Activated CD4-positive, alpha-beta T cell treated with anti-CD3 and anti-CD28 coated beads, Interleukin-2, Interleukin-4, amounts not matched to agents 100 ng/mL and 50 ng/mL, durations not matched to agents 16 hours and 8 hours (primary cell): ENCODE results near the gene ZNF219.
A peak's percentile ranks its signal among the peaks of the same experiment; 100 is the strongest.

Experiments
- DNase-seq: peaks from one replicate; pipeline ENCODE4 v3.0.0-alpha.2; 2020; ENCODE audit warnings: low spot score

The ZNF219 gene

GRCh38 chr14:21102521-21103410 is 4.3 kb upstream of the ZNF219 start:
- DNase-seq: no peak

GRCh38 chr14:21101802-21102413 is 3.5 kb upstream of the ZNF219 start:
- no peak for DNase-seq

GRCh38 chr14:21100931-21101330 is 2.5 kb upstream of the ZNF219 start, which contains the start of gene TMEM253:
Gene TMEM253 (plus strand): TSS chr14:21101066. CDS start chr14:21101344, 278 bp downstream.
- no peak for DNase-seq

- no peak for DNase-seq
Observed at GRCh38 chr14:21099596-21099985, 1.1 kb upstream of the ZNF219 start.

GRCh38 chr14:21098892-21099595 is 589 bp upstream of the ZNF219 start:
- DNase-seq: no peak

GRCh38 chr14:21097636-21098075 is 799 bp downstream of the ZNF219 start:
- no peak for DNase-seq

GRCh38 chr14:21096978-21097635 is 1.3 kb downstream of the ZNF219 start:
- DNase-seq: no peak

- DNase-seq: no peak
Observed at GRCh38 chr14:21096438-21096837, 2.0 kb downstream of the ZNF219 start.

- no peak for DNase-seq
Observed at GRCh38 chr14:21095430-21096205, 2.8 kb downstream of the ZNF219 start.

GRCh38 chr14:21093769-21094681 is 4.4 kb downstream of the ZNF219 start:
- no peak for DNase-seq

GRCh38 chr14:21093018-21093417 is 5.4 kb downstream of the ZNF219 start:
- no peak for DNase-seq

GRCh38 chr14:21092273-21093011 is 6.0 kb downstream of the ZNF219 start:
- peak; percentile 92 for DNase-seq

- no peak for DNase-seq
Observed at GRCh38 chr14:21091821-21092272, 6.6 kb downstream of the ZNF219 start.

GRCh38 chr14:21090940-21091663 is 7.4 kb downstream of the ZNF219 start:
- DNase-seq: no peak

- DNase-seq: no peak
Observed at GRCh38 chr14:21090194-21090939, 8.1 kb downstream of the ZNF219 start.

GRCh38 chr14:21089877-21090193 is 8.6 kb downstream of the ZNF219 start:
- DNase-seq: no peak

- DNase-seq: no peak
Observed at GRCh38 chr14:21089271-21089670, 9.2 kb downstream of the ZNF219 start.

GRCh38 chr14:21088687-21089086 is 9.8 kb downstream of the ZNF219 start:
- no peak for DNase-seq
